OCI-LY7 (cell line): Measurements from ENCODE around the gene SRCAP. TPM values are rescaled to one million over a fixed set of nuclear protein-coding genes. Genes with fewer than 3 reads are reported as not detected.

Experiments used
- BruUV-seq: library from RNA; stranded (reverse); fragments of 400-500 nt; replicated peaks from 2 replicates; lab custom pipeline; 2021; lab: Mats Ljungman, UMichigan
- CTCF ChIA-PET: fragments of 300-600 bp; sonication (Branson Sonifier 250); formaldehyde crosslinking; loops from one replicate; lab custom pipeline; 2022; ENCODE audit warnings: antibody characterized with exemption; ENCODE audit not compliant: unreplicated experiment; lab: Charles Lee
- POLR2A ChIA-PET: fragments of 300-600 bp; sonication (Branson Sonifier 250); formaldehyde crosslinking; loops from one replicate; lab custom pipeline; 2022; ENCODE audit warnings: antibody characterized with exemption; lab: Charles Lee
- DNase-seq: peaks from one replicate; pipeline ENCODE4 v3.0.0-alpha.2; 2015; ENCODE audit warnings: low spot score
- H2AFZ ChIP-seq: fragments of 200-600 bp; sonication (generic), shearing (Covaris generic); 2 replicates; pipeline ENCODE4 v1.6.1; 2014; ENCODE audit warnings: mild to moderate bottlenecking, antibody characterized with exemption, low read length, moderate library complexity
- H3K27ac ChIP-seq: fragments of 200-600 bp; sonication (generic); 2 replicates; pipeline ENCODE4 v1.5.1; 2014; ENCODE audit warnings: mixed run types, low read depth, mild to moderate bottlenecking, moderate library complexity, low read length, inconsistent platforms; ENCODE audit not compliant: poor library complexity, severe bottlenecking
- H3K36me3 ChIP-seq: fragments of 200-600 bp; sonication (generic); 2 replicates; pipeline ENCODE4 v1.6.1; 2014; ENCODE audit warnings: mild to moderate bottlenecking, antibody characterized with exemption, low read length, moderate library complexity, mixed read lengths; ENCODE audit not compliant: insufficient read depth
- H3K4me1 ChIP-seq: fragments of 200-600 bp; sonication (generic); 2 replicates; pipeline ENCODE4 v1.5.1; 2014; ENCODE audit warnings: mild to moderate bottlenecking, low read length; ENCODE audit not compliant: insufficient read depth, poor library complexity, severe bottlenecking
- H3K4me2 ChIP-seq: fragments of 200-600 bp; sonication (generic); 2 replicates; pipeline ENCODE4 v1.6.1; 2014; ENCODE audit warnings: mild to moderate bottlenecking, low read length
- H3K4me3 ChIP-seq: fragments of 200-600 bp; sonication (generic); 2 replicates; pipeline ENCODE4 v1.5.1; 2014; ENCODE audit warnings: mild to moderate bottlenecking, low read depth, low read length; ENCODE audit not compliant: poor library complexity, severe bottlenecking
- H3K79me2 ChIP-seq: fragments of 200-600 bp; sonication (generic); 2 replicates; pipeline ENCODE4 v1.6.1; 2016; ENCODE audit warnings: low read depth, mild to moderate bottlenecking, low read length, moderate library complexity, mixed read lengths; ENCODE audit not compliant: insufficient read depth
- H3K9me2 ChIP-seq: fragments of 200-600 bp; sonication (generic); 2 replicates; pipeline ENCODE4 v1.6.1; 2016; ENCODE audit warnings: mild to moderate bottlenecking, low read length, mixed read lengths; ENCODE audit not compliant: insufficient read depth
- H3K9me3 ChIP-seq: fragments of 200-600 bp; sonication (generic); 2 replicates; pipeline ENCODE4 v1.6.1; 2014; ENCODE audit warnings: mild to moderate bottlenecking, mixed run types, low read length, mixed read lengths
- H4K20me1 ChIP-seq: fragments of 200-600 bp; sonication (generic); 2 replicates; pipeline ENCODE4 v1.6.1; 2014; ENCODE audit warnings: mild to moderate bottlenecking, antibody characterized with exemption, low read length, moderate library complexity, mixed read lengths; ENCODE audit not compliant: insufficient read depth
- EZH2phosphoT487 ChIP-seq: fragments of 200-600 bp; sonication (generic); IDR thresholded peaks from 2 replicates; pipeline ENCODE4 v1.6.1; 2018; ENCODE audit warnings: low read depth, borderline replicate concordance, mild to moderate bottlenecking, mixed run types, antibody characterized with exemption, low read length, moderate library complexity, mixed read lengths
- intact Hi-C: fragments of 100-400 bp; cut with micrococcal nuclease; formaldehyde crosslinking; loops from one replicate; pipeline ENCODE4 v1.10.0; 2022; ENCODE audit not compliant: unreplicated experiment
- total RNA-seq, 2 experiments: library from RNA; depleted of rRNA in 1 of 2; stranded (reverse); fragments of >200 nt in 1 of 2; shearing (Covaris generic) in 1 of 2; gene quantifications; 2 replicates each; pipeline ENCODE4 v1.2.3, GENCODE V29; 2014 to 2022
- TF ChIP-seq, protein P1 (sequence below): fragments of 200-600 bp; sonication (generic); conservative IDR thresholded peaks from 2 replicates; pipeline ENCODE4 v1.5.1; 2014; ENCODE audit warnings: mild to moderate bottlenecking, antibody characterized with exemption, low read length, moderate library complexity, mixed read lengths

SRCAP gene
- total RNA-seq, 2 experiments from 2014 or later, result 41.8 to 93.7 TPM

DNA sequence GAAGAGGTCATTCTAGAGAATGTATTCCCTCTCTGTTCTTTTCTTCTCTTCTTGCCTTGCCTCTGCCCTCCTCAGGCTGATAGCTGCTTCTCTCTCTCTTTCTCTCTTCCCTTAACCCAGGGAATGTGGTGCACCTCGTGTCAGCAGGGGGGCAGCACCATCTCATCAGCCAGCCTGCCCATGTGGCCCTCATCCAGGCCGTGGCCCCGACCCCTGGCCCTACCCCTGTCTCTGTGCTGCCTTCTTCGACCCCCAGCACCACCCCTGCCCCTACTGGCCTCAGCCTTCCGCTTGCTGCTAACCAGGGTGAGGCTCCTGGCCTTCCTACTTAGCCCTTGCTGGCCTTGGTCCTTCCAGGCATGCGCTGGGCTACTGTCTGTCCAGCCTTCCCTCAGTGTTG, 23.5 kb downstream of the SRCAP start:
- TF ChIP-seq EZH2phosphoT487, result no peak
- TF ChIP-seq, protein P1, sequence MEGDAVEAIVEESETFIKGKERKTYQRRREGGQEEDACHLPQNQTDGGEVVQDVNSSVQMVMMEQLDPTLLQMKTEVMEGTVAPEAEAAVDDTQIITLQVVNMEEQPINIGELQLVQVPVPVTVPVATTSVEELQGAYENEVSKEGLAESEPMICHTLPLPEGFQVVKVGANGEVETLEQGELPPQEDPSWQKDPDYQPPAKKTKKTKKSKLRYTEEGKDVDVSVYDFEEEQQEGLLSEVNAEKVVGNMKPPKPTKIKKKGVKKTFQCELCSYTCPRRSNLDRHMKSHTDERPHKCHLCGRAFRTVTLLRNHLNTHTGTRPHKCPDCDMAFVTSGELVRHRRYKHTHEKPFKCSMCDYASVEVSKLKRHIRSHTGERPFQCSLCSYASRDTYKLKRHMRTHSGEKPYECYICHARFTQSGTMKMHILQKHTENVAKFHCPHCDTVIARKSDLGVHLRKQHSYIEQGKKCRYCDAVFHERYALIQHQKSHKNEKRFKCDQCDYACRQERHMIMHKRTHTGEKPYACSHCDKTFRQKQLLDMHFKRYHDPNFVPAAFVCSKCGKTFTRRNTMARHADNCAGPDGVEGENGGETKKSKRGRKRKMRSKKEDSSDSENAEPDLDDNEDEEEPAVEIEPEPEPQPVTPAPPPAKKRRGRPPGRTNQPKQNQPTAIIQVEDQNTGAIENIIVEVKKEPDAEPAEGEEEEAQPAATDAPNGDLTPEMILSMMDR, result peak; percentile 39; the same call in 1 of the 2 replicates
- H3K4me3 ChIP-seq, result no peak overlapping the region
- CTCF ChIA-PET, result no interaction called here
- no peaks in the 10 kb centered on the region for H3K9me3 ChIP-seq
- intact Hi-C loops, result no loop called here
- DNase-seq, result no peak
- H3K36me3 ChIP-seq, result peaks cover 96% of the 10 kb centered on the region
- BruUV-seq, result no TSS peak
- H3K79me2 ChIP-seq, result 0 out of 2 replicates have a peak, but pooled peaks cover under 1% of the 10 kb centered on the region
- POLR2A ChIA-PET, result interaction anchor here (0.6 kb wide), 2 partner anchors 25 to 85 kb away, joined by 3 to 4 read pairs; partner anchors contain the start of gene PHKG2
- no peak overlapping the region for H2AFZ ChIP-seq
- H3K4me2 ChIP-seq, result no peak overlapping the region
- no peaks in the 10 kb centered on the region for H4K20me1 ChIP-seq
- H3K9me2 ChIP-seq, result no peaks in the 10 kb centered on the region
- no peak overlapping the region for H3K27ac ChIP-seq
- H3K4me1 ChIP-seq, result no peaks in the 10 kb centered on the region

DNA sequence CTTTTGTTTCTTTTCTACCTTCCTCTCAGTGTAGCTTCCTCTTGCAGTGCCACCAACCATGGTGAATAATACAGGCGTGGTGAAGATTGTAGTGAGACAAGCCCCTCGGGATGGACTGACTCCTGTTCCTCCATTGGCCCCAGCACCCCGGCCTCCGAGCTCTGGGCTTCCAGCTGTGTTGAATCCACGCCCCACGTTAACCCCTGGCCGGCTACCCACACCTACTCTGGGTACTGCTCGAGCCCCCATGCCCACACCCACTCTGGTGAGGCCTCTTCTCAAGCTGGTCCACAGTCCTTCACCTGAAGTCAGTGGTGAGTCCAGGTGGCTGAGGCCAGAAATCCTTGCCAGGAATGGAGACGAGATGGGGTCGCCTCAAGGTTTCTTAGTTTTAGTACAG, 23.9 kb downstream of the SRCAP start:
- DNase-seq, result no peak
- 0 out of 2 replicates have a peak, but pooled peaks cover 1% of the 10 kb centered on the region for H3K79me2 ChIP-seq
- ChIA-PET CTCF (no interaction called here), POLR2A (no interaction called here)
- no peak overlapping the region for H2AFZ ChIP-seq
- H4K20me1 ChIP-seq, result no peaks in the 10 kb centered on the region
- intact Hi-C loops, result no loop called here
- no peak for TF ChIP-seq EZH2phosphoT487
- TF ChIP-seq, protein P1, result no peak
- H3K4me3 ChIP-seq, result no peak overlapping the region
- H3K27ac ChIP-seq, result no peak overlapping the region
- BruUV-seq, result no TSS peak
- no peak overlapping the region for H3K4me2 ChIP-seq
- no peaks in the 10 kb centered on the region for H3K4me1 ChIP-seq
- no peaks in the 10 kb centered on the region for H3K9me2 ChIP-seq
- no peaks in the 10 kb centered on the region for H3K9me3 ChIP-seq
- H3K36me3 ChIP-seq, result peaks cover 96% of the 10 kb centered on the region

DNA sequence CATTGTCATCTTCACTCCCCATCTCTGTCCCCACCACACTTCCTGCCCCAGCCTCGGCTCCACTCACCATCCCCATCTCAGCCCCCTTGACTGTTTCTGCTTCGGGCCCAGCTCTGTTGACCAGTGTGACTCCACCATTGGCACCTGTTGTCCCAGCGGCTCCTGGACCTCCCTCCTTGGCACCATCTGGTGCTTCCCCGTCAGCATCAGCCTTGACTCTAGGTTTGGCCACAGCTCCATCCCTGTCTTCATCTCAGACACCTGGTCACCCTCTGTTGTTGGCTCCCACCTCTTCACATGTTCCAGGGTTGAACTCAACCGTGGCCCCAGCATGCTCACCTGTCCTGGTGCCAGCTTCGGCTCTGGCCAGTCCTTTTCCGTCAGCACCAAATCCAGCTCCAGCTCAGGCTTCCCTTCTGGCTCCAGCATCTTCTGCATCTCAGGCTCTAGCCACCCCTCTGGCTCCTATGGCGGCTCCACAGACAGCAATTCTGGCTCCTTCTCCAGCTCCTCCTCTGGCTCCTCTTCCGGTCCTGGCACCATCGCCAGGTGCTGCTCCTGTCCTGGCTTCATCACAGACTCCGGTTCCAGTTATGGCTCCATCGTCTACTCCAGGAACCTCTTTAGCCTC, 24.9 kb downstream of the SRCAP start:
- no peaks in the 10 kb centered on the region for H4K20me1 ChIP-seq
- no peak overlapping the region for H3K4me2 ChIP-seq
- H3K9me3 ChIP-seq, result no peaks in the 10 kb centered on the region
- no peak overlapping the region for H2AFZ ChIP-seq
- H3K36me3 ChIP-seq, result peaks cover 97% of the 10 kb centered on the region
- intact Hi-C loops, result no loop called here
- TF ChIP-seq, protein P1, result no peak
- no peak for DNase-seq
- BruUV-seq, result TSS peak; percentile 46
- H3K9me2 ChIP-seq, result no peaks in the 10 kb centered on the region
- H3K4me1 ChIP-seq, result no peaks in the 10 kb centered on the region
- 0 out of 2 replicates have a peak, but pooled peaks cover 3% of the 10 kb centered on the region for H3K79me2 ChIP-seq
- H3K4me3 ChIP-seq, result no peak overlapping the region
- CTCF ChIA-PET, result no interaction called here
- H3K27ac ChIP-seq, result no peak overlapping the region
- POLR2A ChIA-PET, result no interaction called here
